TTC549 (cell line): ENCODE measurements around the gene PIK3R4.

Source experiments
- FAIRE-seq: peaks from 2 replicates; lab custom pipeline; 2012; peaks lifted over from hg19 to GRCh38; lab: Jason Lieb, UNC

The PIK3R4 gene

GRCh38 chr3:130741946-130742610 is 4.6 kb downstream of the PIK3R4 start:
- no peak for FAIRE-seq

- no peak for FAIRE-seq
Observed at GRCh38 chr3:130739848-130740247, 6.8 kb downstream of the PIK3R4 start.

- FAIRE-seq: no peak
Observed at GRCh38 chr3:130738241-130738640, 8.4 kb downstream of the PIK3R4 start.

- FAIRE-seq: no peak
Observed at GRCh38 chr3:130737622-130738021, 9.0 kb downstream of the PIK3R4 start.

GRCh38 chr3:130733236-130733875 is 13.3 kb downstream of the PIK3R4 start:
- no peak for FAIRE-seq

- no peak for FAIRE-seq
Observed at GRCh38 chr3:130732501-130732900, 14.1 kb downstream of the PIK3R4 start.

GRCh38 chr3:130731817-130732216 is 14.8 kb downstream of the PIK3R4 start:
- FAIRE-seq: no peak

- FAIRE-seq: no peak
Observed at GRCh38 chr3:130729154-130729553, 17.5 kb downstream of the PIK3R4 start.

- no peak for FAIRE-seq
Observed at GRCh38 chr3:130728037-130728436, 18.6 kb downstream of the PIK3R4 start.

GRCh38 chr3:130725746-130726145 is 20.9 kb downstream of the PIK3R4 start:
- no peak for FAIRE-seq

- FAIRE-seq: no peak
Observed at GRCh38 chr3:130715616-130716015, 31.0 kb downstream of the PIK3R4 start.

- no peak for FAIRE-seq
Observed at GRCh38 chr3:130712718-130713423, 33.8 kb downstream of the PIK3R4 start.

- FAIRE-seq: no peak
Observed at GRCh38 chr3:130711565-130712324, 34.9 kb downstream of the PIK3R4 start.

GRCh38 chr3:130709671-130710070 is 37.0 kb downstream of the PIK3R4 start:
- FAIRE-seq: no peak

GRCh38 chr3:130707902-130708601 is 38.6 kb downstream of the PIK3R4 start:
- no peak for FAIRE-seq

GRCh38 chr3:130705501-130705900 is 41.1 kb downstream of the PIK3R4 start:
- no peak for FAIRE-seq

- FAIRE-seq: no peak
Observed at GRCh38 chr3:130702985-130703384, 43.6 kb downstream of the PIK3R4 start.

GRCh38 chr3:130700541-130700940 is 46.1 kb downstream of the PIK3R4 start:
- FAIRE-seq: no peak

GRCh38 chr3:130699765-130700164 is 46.9 kb downstream of the PIK3R4 start:
- FAIRE-seq: peak; percentile 71

GRCh38 chr3:130693314-130693713 is 53.3 kb downstream of the PIK3R4 start:
- FAIRE-seq: no peak

- FAIRE-seq: no peak
Observed at GRCh38 chr3:130692455-130692854, 54.2 kb downstream of the PIK3R4 start.
